ENCODE measurements around the gene VTA1.

GRCh38 chr6:142117366-142117765 is 29.7 kb upstream of the VTA1 start:
- TF ChIP-seq ZNF274 (IDR thresholded peaks at IDR 0.05; ENCODE audit: low read depth, low read length) = no peak
- TF ChIP-seq YY1 (IDR thresholded peaks at IDR 0.05; ENCODE audit: insufficient read depth, insufficient read length) = no peak
